GM19193 (cell line): ENCODE measurements around the gene TBC1D9B.

Source experiments
- POLR2A ChIP-seq: IDR thresholded peaks from 4 replicates; pipeline ENCODE4 v1.6.1; 2011; ENCODE audit not compliant: insufficient read depth, insufficient read length; ENCODE audit errors: extremely low read depth

The TBC1D9B gene

DNA sequence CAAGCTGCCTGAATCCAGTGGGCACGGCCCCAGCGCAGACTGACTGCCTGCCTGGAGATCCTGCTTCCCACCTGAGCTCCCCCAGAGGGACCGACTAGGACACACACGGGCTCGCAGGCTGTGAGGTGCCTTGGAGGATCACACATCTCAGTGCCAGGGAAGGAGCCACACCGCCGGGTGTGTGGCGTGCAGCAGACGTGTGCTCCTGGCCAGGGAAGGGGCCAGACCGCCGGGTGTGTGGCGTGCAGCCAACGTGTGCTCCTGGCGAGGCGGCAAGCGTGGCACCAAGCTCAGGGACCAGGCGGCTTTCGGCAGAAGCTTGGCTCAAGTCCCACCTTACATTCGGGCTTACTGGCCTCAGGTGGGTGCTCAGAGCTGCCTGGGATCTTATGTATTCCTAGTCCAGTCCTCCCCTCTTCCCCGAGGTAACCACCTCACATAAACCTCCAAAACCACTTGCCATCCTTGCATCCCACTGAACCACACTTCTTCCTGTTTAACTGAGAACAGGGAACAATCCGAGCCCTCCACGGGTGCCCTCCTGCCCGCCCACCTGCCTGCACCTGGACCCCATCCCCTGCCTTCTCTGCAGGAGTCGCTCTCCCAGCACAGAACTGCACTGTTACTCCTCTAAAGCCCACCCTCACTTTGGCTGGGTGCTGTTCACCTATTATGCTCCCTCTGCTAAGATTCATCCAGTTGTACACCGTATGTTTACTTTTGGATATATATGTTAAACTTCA, 26.7 kb downstream of the TBC1D9B start:
- no peak for TF ChIP-seq POLR2A

DNA sequence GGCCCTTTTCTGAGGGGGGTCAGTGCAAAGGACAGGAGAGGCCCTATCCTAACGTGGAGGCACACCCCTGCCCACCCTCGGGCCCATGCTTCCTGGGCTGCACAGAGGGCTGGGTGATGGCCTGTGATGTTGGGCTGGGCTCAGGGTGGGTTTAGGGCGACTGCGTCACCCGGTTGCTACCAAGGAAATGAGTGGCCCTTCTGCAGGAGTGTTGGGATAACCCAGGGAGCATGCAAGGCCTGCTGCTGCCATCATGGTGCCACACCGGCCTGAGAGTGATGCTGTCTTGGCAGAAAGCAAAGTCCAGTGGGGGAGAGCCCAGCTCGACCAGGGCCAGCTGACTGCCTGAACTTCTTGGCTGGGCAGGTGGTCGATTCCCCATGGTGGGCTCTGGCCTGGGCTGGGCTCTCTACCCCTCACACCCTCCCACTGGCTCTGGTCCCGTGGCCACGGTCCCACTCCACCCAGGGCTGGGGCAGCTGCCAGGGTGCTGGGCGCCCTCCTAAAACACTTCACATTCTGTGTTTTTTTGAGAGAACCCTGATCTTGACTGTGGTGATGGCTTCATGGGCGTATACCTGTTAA, 27.5 kb downstream of the TBC1D9B start:
- TF ChIP-seq POLR2A, result no peak

DNA sequence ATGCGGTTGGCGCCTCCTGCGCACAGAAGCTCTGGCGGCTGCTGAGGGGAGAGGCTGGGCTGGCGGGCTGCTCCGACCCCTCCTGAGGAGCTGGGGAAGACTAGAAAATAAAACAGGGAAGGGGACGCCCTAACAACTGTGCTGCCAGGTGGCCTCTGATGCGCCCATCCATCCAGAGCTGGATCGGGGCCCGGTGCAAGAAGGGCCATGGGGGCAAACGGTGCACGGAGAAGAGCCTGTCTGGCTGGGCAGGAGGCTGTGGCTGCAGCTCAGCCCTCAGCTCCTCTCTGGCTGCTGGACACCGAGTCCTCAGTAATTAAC, 28.0 kb downstream of the TBC1D9B start:
- no peak for TF ChIP-seq POLR2A

DNA sequence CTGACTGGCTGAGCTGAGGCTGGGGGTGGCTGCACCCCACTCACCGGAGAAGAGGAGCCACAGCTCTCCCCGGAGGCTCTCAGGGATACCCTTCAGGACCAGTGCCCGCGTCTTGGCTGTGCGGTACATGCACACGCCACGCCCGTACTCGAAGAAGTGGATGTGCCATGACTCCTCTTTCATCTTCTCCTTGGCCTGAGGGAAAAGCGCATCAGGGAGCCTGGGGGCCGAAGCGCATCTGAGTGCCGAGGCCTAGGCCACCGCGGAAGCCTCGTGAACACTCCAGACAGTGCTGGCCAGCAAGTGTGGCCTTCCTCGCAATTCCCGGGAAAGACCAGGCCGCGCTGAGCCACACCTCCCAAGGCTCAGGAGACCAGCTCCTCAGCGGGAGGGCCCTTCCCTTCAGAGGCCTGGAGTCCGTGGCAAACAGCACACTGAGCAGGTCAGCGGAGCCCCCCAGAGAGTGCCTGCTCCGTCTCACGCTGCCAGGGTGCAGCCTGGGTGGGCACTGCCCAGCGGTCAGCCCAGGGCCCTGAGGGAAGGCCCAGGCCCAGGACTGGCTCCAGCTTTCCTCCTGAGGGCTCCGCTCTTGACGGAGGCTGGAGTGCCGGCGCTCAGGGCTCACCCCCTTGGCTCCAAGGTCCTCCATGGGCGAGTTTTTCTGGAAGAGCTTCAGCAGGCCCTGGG, 28.6 kb downstream of the TBC1D9B start:
- TF ChIP-seq POLR2A, result no peak

DNA sequence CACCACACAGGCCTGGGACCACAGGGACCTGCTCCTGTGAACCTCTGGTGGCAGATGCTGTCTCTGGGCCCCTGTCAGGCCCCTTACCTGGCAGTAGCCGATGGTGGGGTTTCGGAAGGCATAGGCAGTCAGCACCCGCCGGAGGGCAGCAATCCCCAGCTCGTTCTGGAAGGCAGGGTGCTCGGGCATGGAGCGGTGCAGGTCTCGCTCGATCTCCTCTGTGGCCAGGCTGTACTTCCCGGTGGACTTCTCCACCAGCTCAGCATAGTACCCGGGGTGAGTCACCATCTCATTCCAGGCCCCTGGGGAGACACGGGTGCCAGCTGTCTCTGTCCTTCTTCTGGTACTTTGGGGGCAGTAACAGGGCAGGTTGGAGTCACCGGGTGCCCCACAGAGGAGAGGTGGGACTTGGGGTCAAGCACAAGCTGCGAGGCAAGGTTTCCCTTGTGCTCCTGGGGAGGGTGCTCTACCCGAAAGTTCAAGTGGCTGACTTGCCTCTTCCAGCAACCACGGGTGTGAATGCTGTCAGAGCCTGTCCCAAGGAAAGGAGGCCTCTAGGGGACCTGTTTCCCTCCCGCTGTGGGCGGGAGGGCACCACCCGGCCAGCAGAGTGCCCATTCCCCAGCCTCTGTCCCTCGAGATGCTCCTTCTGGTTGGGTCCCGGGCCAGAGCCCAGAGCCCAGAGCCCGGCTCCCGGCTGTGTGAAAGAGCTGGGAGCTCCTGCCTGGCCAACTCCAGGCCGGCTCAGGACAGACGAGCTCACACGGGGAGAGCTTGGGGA, 29.3 kb downstream of the TBC1D9B start:
- TF ChIP-seq POLR2A, result no peak

DNA sequence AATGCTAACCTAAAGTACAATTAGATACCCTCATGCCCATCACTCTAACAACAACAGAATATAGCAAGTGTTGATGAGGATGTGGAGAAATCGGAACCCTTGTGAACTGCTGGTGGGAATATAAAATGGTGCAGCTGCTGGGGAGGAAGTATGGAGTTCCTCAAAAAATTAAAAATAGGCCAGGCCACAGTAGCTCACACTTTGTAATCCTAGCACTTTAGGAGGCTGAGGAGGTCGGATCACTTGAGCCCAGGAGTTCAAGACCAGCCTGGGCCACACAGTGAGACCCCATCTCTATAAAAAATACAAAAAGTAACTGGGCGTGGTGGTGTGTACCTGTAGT, 31.1 kb downstream of the TBC1D9B start:
- no peak for TF ChIP-seq POLR2A

DNA sequence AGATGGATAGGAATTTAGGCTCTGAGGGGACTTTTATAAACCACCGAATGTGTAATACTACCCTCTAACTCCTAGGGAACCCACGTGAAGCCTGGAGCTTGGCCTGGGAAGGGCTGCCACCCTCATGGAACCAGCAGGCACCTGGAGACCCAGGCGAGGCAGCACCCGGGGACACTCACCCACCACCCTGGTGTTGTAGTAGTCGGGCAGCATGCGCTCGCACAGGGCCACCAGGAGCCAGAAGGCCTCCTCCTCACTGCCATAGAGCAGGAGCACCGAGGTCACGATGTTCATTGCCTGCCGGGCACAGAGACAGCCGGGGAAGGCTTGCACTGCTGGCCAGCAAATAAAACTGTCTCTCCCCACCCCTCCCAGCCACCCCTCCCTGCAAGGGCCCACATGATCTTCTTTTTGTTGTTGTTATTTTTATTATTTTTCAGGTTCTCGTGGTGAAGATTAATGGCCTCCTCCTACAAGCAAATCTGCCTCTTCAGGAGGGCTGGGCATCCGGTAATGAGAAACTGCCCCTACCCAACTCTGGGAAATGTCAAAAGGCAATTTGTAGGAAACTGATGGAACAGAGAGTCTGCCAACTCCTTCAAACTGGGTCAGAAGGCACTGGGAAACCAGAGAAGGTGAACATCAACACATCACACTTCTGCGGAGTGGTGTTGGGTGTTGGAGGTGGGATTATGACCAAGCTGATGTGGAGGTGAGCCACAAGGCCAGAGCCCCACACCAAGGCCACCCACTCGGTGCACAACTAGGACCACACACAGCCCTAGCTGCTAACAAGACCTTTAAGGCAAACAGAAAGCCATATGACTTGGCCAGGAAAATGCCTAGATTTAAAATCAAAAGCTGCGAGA, 31.7 kb downstream of the TBC1D9B start:
- TF ChIP-seq POLR2A, result no peak

DNA sequence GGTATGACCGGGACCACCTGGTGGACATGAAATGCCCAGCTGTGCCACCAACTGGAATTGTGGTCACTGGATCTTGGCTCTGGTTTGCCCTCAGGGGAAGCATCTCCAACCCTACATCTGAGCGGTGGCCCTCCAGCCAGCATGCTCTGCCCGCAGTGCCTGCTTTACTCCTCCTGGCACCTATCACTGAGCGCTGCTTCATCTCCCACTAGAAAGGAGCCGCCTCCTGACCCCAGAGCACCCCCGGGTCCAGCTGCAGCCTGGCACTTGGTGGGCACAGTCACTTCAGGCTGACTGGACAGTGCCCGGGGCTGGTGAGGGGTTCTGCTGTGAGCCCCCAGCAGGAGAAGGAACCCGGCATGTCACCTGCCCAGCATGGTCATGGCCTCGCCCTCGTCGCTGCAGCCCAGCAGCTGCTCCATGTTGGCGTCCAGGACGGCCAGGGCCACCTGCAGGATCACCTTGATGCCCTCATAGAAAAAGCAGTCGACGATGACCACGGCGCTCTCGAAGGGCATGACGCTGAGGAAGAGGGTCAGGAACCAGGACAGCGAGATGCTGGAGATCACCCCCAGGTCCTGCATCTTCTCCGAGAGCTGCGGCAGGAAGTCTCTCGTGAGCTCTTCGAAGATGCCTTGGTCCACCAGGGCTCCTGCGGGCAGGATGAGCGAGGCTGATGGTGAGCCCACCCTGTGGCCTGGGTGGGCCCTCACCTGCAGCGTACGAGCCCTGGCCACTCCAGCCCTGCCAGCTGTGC, 33.0 kb downstream of the TBC1D9B start:
- no peak for TF ChIP-seq POLR2A

DNA sequence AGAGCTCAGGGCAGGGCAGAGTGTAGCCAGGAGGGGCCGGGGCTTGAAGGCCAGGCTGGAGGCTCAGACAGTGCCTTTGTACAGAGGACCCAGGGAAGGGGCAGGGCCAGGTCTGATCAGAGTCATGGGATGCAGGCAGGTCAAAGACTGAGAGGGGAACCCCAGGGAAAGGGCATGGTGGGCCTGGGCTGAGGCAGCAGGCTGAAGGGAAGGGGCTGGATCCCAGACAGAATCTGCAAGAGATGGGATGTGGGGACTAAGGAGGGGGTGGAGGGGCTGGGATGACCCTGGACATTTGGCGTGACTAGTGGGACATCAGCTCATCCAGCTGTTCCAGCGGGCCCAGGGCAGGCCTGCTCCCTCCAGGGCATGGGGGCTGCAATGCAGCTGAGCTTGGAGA, 33.6 kb downstream of the TBC1D9B start:
- no peak for TF ChIP-seq POLR2A

DNA sequence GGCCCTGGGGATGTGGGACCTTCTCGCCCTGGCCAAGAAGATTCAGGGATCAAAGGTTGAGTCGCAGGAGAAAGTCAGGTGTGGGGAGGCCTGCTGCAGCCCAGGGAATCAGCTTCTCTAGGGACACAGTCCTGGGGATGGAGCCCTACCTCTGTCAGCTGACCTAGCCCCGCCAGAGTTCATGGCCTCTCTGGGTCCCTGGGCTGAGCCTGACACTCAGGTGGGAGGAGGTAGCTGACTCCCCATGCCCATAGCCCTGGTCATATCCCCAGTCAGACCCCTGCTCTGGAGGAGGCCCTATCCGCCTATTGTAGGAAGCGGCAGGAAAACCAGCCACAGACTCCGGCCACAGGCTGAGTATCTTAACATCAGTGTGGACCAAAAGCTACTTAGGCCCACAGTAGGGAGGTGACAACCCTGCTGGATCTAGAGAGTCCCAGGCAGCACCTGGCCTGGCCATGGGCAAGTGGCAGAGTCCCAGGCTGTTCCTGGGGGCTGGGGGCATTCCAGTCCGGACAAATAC, 34.0 kb downstream of the TBC1D9B start:
- TF ChIP-seq POLR2A, result no peak

DNA sequence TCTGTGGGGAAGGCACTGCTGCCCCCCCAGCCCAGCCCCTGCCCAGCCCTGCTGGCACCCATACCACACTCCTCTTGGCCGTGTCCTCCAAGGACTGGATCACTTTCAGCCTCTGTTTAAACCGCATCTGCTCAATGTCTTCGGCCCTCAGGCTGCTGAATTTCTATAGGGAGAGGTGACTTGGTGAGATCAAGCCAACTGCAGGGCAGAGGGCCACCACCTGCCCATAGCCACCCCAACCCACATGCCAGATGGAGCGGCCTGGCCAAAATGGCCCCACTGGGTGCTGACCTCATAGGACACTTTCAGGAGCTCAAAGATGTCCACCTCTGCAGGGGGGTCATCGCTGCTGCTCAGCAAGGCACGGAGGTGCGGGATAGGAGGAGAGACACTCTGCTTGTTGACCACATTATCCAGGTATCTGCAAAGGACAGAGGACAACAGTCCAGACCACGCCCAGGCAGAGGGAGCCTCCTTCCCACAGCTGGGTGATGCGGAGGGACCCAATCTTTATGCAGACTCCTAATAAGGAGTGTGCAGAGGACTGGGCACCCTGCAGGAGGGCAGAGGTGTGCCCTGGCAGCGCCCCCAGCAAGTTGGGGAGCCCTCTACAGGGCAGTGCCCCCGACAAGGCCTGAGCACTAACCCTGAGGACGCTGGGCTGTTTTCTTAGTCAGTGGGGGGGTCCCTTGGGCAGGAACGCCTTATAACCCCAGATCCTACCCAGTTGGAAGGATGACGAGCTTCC, 34.7 kb downstream of the TBC1D9B start:
- TF ChIP-seq POLR2A, result no peak

DNA sequence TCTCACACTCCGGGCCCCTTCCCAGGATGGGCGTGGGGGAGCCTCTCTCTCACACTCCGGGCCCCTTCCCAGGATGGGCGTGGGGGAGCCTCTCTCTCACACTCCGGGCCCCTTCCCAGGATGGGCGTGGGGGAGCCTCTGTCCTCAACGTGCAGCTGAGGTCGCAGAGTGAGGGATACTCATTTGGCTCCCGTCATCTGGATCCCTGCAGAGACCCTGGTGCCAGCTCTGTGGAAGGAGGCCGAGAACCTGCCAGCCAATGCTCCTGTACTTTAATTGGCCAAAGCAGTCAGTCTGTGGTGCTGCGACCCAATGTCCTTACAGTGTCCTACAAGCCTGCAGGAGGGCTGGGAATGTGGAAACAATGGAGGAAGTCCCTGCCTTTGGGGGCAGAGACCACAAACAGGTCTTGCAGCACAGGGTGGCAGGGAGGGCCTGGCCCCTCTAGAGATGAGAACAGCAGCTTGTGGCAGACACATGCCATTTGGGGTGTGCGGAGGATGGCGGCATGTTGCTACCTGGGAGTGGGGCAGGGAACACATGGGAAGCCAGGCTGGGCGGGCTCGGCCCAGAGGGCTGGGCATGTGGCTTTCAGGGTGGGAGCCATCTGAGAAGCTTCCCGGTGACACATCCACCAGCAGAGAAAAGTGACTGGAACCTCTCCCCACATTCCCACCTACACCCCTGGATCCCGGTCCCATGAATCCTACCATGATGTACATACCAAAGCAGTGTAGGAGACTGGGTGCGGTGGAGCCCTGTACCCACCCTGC, 35.5 kb downstream of the TBC1D9B start:
- TF ChIP-seq POLR2A, result no peak
